Nephron progenitor cell (in vitro differentiated cells): Measurements from ENCODE around the gene ELMO1.

Experiments
- DNase-seq: peaks from one replicate; pipeline ENCODE4 v3.0.0; 2021
- H3K27ac Mint-ChIP-seq: 2 replicates; pipeline ENCODE4 v1.8.0; 2021; ENCODE audit warnings: mild to moderate bottlenecking, moderate library complexity, mixed read lengths
- H3K27me3 Mint-ChIP-seq: 2 replicates; pipeline ENCODE4 v1.8.0; 2021; ENCODE audit warnings: mild to moderate bottlenecking, low read depth, mixed read lengths; ENCODE audit not compliant: poor library complexity
- H3K36me3 Mint-ChIP-seq: 2 replicates; pipeline ENCODE4 v1.8.0; 2021; ENCODE audit warnings: low read depth, mixed read lengths
- H3K4me1 Mint-ChIP-seq: 2 replicates; pipeline ENCODE4 v1.8.0; 2021; ENCODE audit warnings: mixed read lengths
- H3K4me3 Mint-ChIP-seq: 2 replicates; pipeline ENCODE4 v1.8.0; 2021; ENCODE audit warnings: mild to moderate bottlenecking, moderate library complexity, mixed read lengths
- H3K9me3 Mint-ChIP-seq: 2 replicates; pipeline ENCODE4 v1.8.0; 2021; ENCODE audit warnings: mild to moderate bottlenecking, moderate library complexity, mixed read lengths
- CTCF ChIP-seq: fragments of 200-600 bp; sonication (generic); IDR thresholded peaks from 2 replicates; pipeline ENCODE4 v1.5.0; 2021; ENCODE audit warnings: antibody characterized with exemption

The ELMO1 gene

GRCh38 chr7:36937754-36938563 is 510.7 kb downstream of the ELMO1 start:
- Mint-ChIP-seq H3K4me3 (no peak overlapping the region), H3K36me3 (peaks cover 35% of the 10 kb centered on the region), H3K4me1 (peaks cover 12% of the 10 kb centered on the region), H3K27ac (no peak overlapping the region), H3K9me3 (peaks cover 57% of the 10 kb centered on the region), H3K27me3 (peaks cover 2% of the 10 kb centered on the region)
- TF ChIP-seq CTCF, result no peak
- DNase-seq, result no peak

GRCh38 chr7:36931892-36932291 is 516.8 kb downstream of the ELMO1 start:
- H3K36me3 Mint-ChIP-seq, result peaks cover 15% of the 10 kb centered on the region
- H3K27ac Mint-ChIP-seq, result no peak overlapping the region
- H3K27me3 Mint-ChIP-seq, result no peaks in the 10 kb centered on the region
- DNase-seq, result no peak
- TF ChIP-seq CTCF, result no peak
- H3K4me3 Mint-ChIP-seq, result no peak overlapping the region
- peaks cover 22% of the 10 kb centered on the region for H3K9me3 Mint-ChIP-seq
- peaks cover 42% of the 10 kb centered on the region for H3K4me1 Mint-ChIP-seq

GRCh38 chr7:36929791-36930190 is 518.9 kb downstream of the ELMO1 start:
- Mint-ChIP-seq H3K36me3 (no peaks in the 10 kb centered on the region), H3K27ac (no peak overlapping the region), H3K9me3 (peaks cover 3% of the 10 kb centered on the region), H3K4me1 (peaks cover 55% of the 10 kb centered on the region), H3K4me3 (no peak overlapping the region), H3K27me3 (no peaks in the 10 kb centered on the region)
- TF ChIP-seq CTCF, result no peak
- no peak for DNase-seq

GRCh38 chr7:36928718-36929117 is 519.9 kb downstream of the ELMO1 start:
- H3K27ac Mint-ChIP-seq, result peak overlapping the region; percentile 68
- H3K36me3 Mint-ChIP-seq, result no peaks in the 10 kb centered on the region
- H3K4me1 Mint-ChIP-seq, result peaks cover 63% of the 10 kb centered on the region
- H3K4me3 Mint-ChIP-seq, result no peak overlapping the region
- no peaks in the 10 kb centered on the region for H3K27me3 Mint-ChIP-seq
- no peak for DNase-seq
- no peak for TF ChIP-seq CTCF
- peaks cover 3% of the 10 kb centered on the region for H3K9me3 Mint-ChIP-seq

- peaks cover 62% of the 10 kb centered on the region for H3K4me1 Mint-ChIP-seq
- no peak overlapping the region for H3K4me3 Mint-ChIP-seq
- H3K36me3 Mint-ChIP-seq, result no peaks in the 10 kb centered on the region
- TF ChIP-seq CTCF, result no peak
- peaks cover under 1% of the 10 kb centered on the region for H3K9me3 Mint-ChIP-seq
- H3K27me3 Mint-ChIP-seq, result no peaks in the 10 kb centered on the region
- no peak for DNase-seq
- peak overlapping the region; percentile 68 for H3K27ac Mint-ChIP-seq
Observed at GRCh38 chr7:36928311-36928710, 520.4 kb downstream of the ELMO1 start.

GRCh38 chr7:36925691-36926090 is 523.0 kb downstream of the ELMO1 start:
- DNase-seq, result no peak
- H3K36me3 Mint-ChIP-seq, result no peaks in the 10 kb centered on the region
- no peaks in the 10 kb centered on the region for H3K27me3 Mint-ChIP-seq
- peaks cover 49% of the 10 kb centered on the region for H3K4me1 Mint-ChIP-seq
- peaks cover 6% of the 10 kb centered on the region for H3K9me3 Mint-ChIP-seq
- no peak for TF ChIP-seq CTCF
- H3K27ac Mint-ChIP-seq, result peak overlapping the region; percentile 90
- H3K4me3 Mint-ChIP-seq, result no peak overlapping the region
